K562 (cell line): ENCODE results near the gene AMZ2. TPM values are rescaled to one million over a fixed set of nuclear protein-coding genes. Genes with fewer than 3 reads are reported as not detected.

Experiments
- ATAC-seq: fragments of 200-7000 bp; cut with Tn5 transposase; 3 replicates; pipeline ENCODE4 v1.9.1; 2020; ENCODE audit warnings: moderate library complexity
- BruUV-seq: library from RNA; stranded (reverse); fragments of 400-500 nt; replicated peaks from 2 replicates; lab custom pipeline; 2021; lab: Mats Ljungman, UMichigan
- CTCF ChIA-PET: fragments of 300-600 bp; formaldehyde crosslinking; extraction: SDS; loops from one replicate; lab custom pipeline; 2021; ENCODE audit warnings: low intra/inter-chr PET ratio; lab: Yijun Ruan, JAX
- POLR2A ChIA-PET: fragments of 300-600, 350-650 bp; sonication (Branson Sonifier 250); formaldehyde crosslinking; extraction: SDS; loops from one replicate; lab custom pipeline; 2021; ENCODE audit warnings: antibody characterized with exemption, inconsistent platforms; lab: Yijun Ruan, JAX
- DNase-seq, 4 experiments: peaks; one replicate each; pipeline versions ENCODE4 v3.0.0 to v3.0.0-alpha.2; 2011 to 2018; ENCODE audit warnings: low spot score in 3 of 4, mixed read lengths in 3 of 4; ENCODE audit errors: extremely low read depth in 1 of 4
- FAIRE-seq: peaks from 2 replicates; lab custom pipeline; 2011; peaks lifted over from hg19 to GRCh38; lab: Jason Lieb, UNC
- H2AFZ ChIP-seq: 2 replicates; pipeline ENCODE4 v1.6.0; 2011; ENCODE audit warnings: low read depth, low read length, control low read depth, inconsistent platforms
- H3K27ac ChIP-seq: fragments of 200-600 bp; 3 replicates; pipeline ENCODE4 v1.8.0; 2011; ENCODE audit warnings: low read depth, mild to moderate bottlenecking, control low read depth, inconsistent platforms, low read length, moderate library complexity, mixed read lengths; ENCODE audit errors: extremely low read depth
- H3K27me3 ChIP-seq, 2 experiments: fragments of 300-600 bp in 1 of 2; 2 replicates in 1 of 2; 3 replicates in 1 of 2; pipeline versions ENCODE4 v1.6.0 to v1.8.0; 2011; ENCODE audit warnings: inconsistent platforms in 2 of 2, low read length in 2 of 2, mild to moderate bottlenecking in 1 of 2, mixed read lengths in 1 of 2, moderate library complexity in 1 of 2; ENCODE audit not compliant: control insufficient read depth in 2 of 2, insufficient read depth in 2 of 2
- H3K36me3 ChIP-seq: fragments of 300-600 bp; 3 replicates; pipeline ENCODE4 v1.8.0; 2011; ENCODE audit warnings: mild to moderate bottlenecking, low read length, inconsistent platforms; ENCODE audit not compliant: control insufficient read depth, insufficient read depth
- H3K4me1 ChIP-seq, 2 experiments: fragments of 200-600 bp in 1 of 2; replicated peaks in 1 of 2; 2 replicates in 1 of 2; 3 replicates in 1 of 2; pipeline versions ENCODE4 v1.5.1 to v1.8.0; 2011; ENCODE audit warnings: inconsistent platforms in 2 of 2, low read length in 2 of 2, mild to moderate bottlenecking in 1 of 2, mixed read lengths in 1 of 2, moderate library complexity in 1 of 2; ENCODE audit not compliant: control insufficient read depth in 2 of 2, insufficient read depth in 2 of 2
- H3K4me2 ChIP-seq: 2 replicates; pipeline ENCODE4 v1.6.1; 2011; ENCODE audit warnings: low read length, control low read depth, inconsistent platforms, mixed read lengths; ENCODE audit not compliant: insufficient read depth
- H3K4me3 ChIP-seq: fragments of 200-600 bp; sonication (generic), shearing (Covaris generic); 2 replicates; pipeline ENCODE4 v1.5.1; 2016; ENCODE audit warnings: control low read depth, inconsistent platforms
- H3K79me2 ChIP-seq: fragments of 200-600 bp; 3 replicates; pipeline ENCODE4 v1.8.0; 2011; ENCODE audit warnings: low read length, inconsistent platforms; ENCODE audit not compliant: control insufficient read depth, insufficient read depth
- H3K9ac ChIP-seq, 2 experiments: 2 replicates each; pipeline versions ENCODE4 v1.6.0 to v1.6.1; 2011; ENCODE audit warnings: low read depth in 2 of 2, low read length in 2 of 2, control low read depth in 1 of 2, inconsistent platforms in 1 of 2, mild to moderate bottlenecking in 1 of 2, mixed read lengths in 1 of 2; ENCODE audit not compliant: insufficient read depth in 1 of 2
- H3K9me1 ChIP-seq: one replicate; pipeline ENCODE4 v1.6.0; 2011; ENCODE audit warnings: inconsistent platforms, mild to moderate bottlenecking, low read length, moderate library complexity; ENCODE audit not compliant: control insufficient read depth, insufficient read depth
- H3K9me3 ChIP-seq: replicated peaks from 2 replicates; pipeline ENCODE4 v1.5.1; 2011; ENCODE audit warnings: low read depth, low read length, inconsistent platforms; ENCODE audit not compliant: control insufficient read depth, insufficient read depth
- H4K20me1 ChIP-seq: replicated peaks from 2 replicates; pipeline ENCODE4 v1.6.1; 2011; ENCODE audit warnings: low read length, inconsistent platforms, mixed read lengths; ENCODE audit not compliant: control insufficient read depth, insufficient read depth
- CHD2 ChIP-seq: IDR thresholded peaks from 2 replicates; pipeline ENCODE4 v1.6.1; 2011; ENCODE audit warnings: low read depth, low read length
- EP300 ChIP-seq: IDR thresholded peaks from 2 replicates; pipeline ENCODE4 v1.6.1; 2012; ENCODE audit warnings: low read length, improper control_type of control experiment
- ETV6 ChIP-seq, 3 experiments: fragments of 150-350 bp in 1 of 3; sonication (generic) in 1 of 3; formaldehyde crosslinking in 1 of 3; IDR thresholded peaks; 2 replicates each; pipeline versions ENCODE4 v1.6.1 to v1.8.0; 2014 to 2022; ENCODE audit warnings: borderline replicate concordance in 2 of 3, low read depth in 2 of 3, antibody characterized with exemption in 1 of 3, low read length in 1 of 3, mild to moderate bottlenecking in 1 of 3, missing genetic modification reagents in 1 of 3
- GATA2 ChIP-seq: sonication (generic); formaldehyde crosslinking; IDR thresholded peaks from 2 replicates; pipeline ENCODE4 v1.4.0; 2020; ENCODE audit warnings: mild to moderate bottlenecking, missing genetic modification reagents
- GTF2E2 ChIP-seq: fragments of 200-800 bp; sonication (Bioruptor generic); IDR thresholded peaks from 2 replicates; pipeline ENCODE4 v1.6.1; 2016; ENCODE audit warnings: missing genetic modification characterization, missing compliant biosample characterization
- IFI16 ChIP-seq: fragments of 250-450 bp; sonication (Bioruptor Pico); IDR thresholded peaks from 2 replicates; pipeline ENCODE4 v2.1.2; 2022; ENCODE audit warnings: mild to moderate bottlenecking, inconsistent platforms
- MAFG ChIP-seq: fragments of 450-650 bp; conservative IDR thresholded peaks from 2 replicates; pipeline ENCODE4 v1.6.1; 2016; ENCODE audit warnings: missing genetic modification characterization, missing compliant biosample characterization
- PHF8 ChIP-seq: fragments of 200-600 bp; sonication (generic); IDR thresholded peaks from 2 replicates; pipeline ENCODE4 v1.6.1; 2012; ENCODE audit warnings: mixed run types, mild to moderate bottlenecking, inconsistent platforms, low read length, moderate library complexity, borderline replicate concordance
- POLR2AphosphoS5 ChIP-seq: IDR thresholded peaks from 2 replicates; pipeline ENCODE4 v1.6.1; 2011; ENCODE audit warnings: mild to moderate bottlenecking, low read depth, low read length, moderate library complexity; ENCODE audit not compliant: control insufficient read depth, insufficient read depth
- SIN3B ChIP-seq: fragments of 450-650 bp; IDR thresholded peaks from 2 replicates; pipeline ENCODE4 v1.6.1; 2017; ENCODE audit warnings: low read depth, mild to moderate bottlenecking, moderate library complexity
- THRAP3 ChIP-seq: fragments of 450-650 bp; IDR thresholded peaks from 2 replicates; pipeline ENCODE4 v1.6.1; 2016; ENCODE audit warnings: mild to moderate bottlenecking, inconsistent platforms, borderline replicate concordance
- ZNF239 ChIP-seq: fragments of 250-450 bp; sonication (Bioruptor Pico); IDR thresholded peaks from 2 replicates; pipeline ENCODE4 v1.4.0; 2020; ENCODE audit warnings: mild to moderate bottlenecking
- ZNF668 ChIP-seq: fragments of 250-450 bp; sonication (Bioruptor Pico); IDR thresholded peaks from 2 replicates; pipeline ENCODE4 v1.8.0; 2022; ENCODE audit warnings: mild to moderate bottlenecking, inconsistent platforms
- WGBS: fragments of 100-300 bp; shearing (Covaris generic); methylation state at CpG from one replicate; pipeline ENCODE4 v1.1.6; 2016; ENCODE audit warnings: low coverage, mixed read lengths; ENCODE audit not compliant: insufficient coverage; ENCODE audit errors: missing lambda C conversion rate; 5-methylcytosine and 5-hydroxymethylcytosine counted together
- in situ Hi-C: fragments of 300-500 bp; cut with MboI; formaldehyde crosslinking; loops from 4 replicates; pipeline ENCODE4 v1.15.0; 2018; ENCODE audit warnings: inconsistent platforms, mixed read lengths
- intact Hi-C: fragments of 100-400 bp; cut with micrococcal nuclease; formaldehyde crosslinking; loops from 2 replicates; pipeline ENCODE4 v1.14.2; 2022
- polyA plus RNA-seq, 8 experiments: library from polyadenylated mRNA; depleted of rRNA in 4 of 8; stranded (reverse) in 5 of 8; unstranded in 3 of 8; fragments of >200 nt; fragmentation: Nextera tagmentation in 2 of 8; fragmentation: Illumina TruSeq in 1 of 8; extraction: Ambion mirVana in 2 of 8; extraction: Trizol in 1 of 8; gene quantifications; 2 replicates each; pipeline versions ENCODE4 v1.2.1 to v1.2.3, GENCODE V29; 2011 to 2014; ENCODE audit warnings: inconsistent platforms in 1 of 8, missing spikeins in 1 of 8
- total RNA-seq, 7 experiments: library from RNA; depleted of rRNA in 6 of 7; stranded (reverse); fragments of >200 nt in 6 of 7; fragmentation: Illumina TruSeq in 2 of 7; extraction: Trizol in 2 of 7; gene quantifications; 2 replicates each; pipeline versions ENCODE4 v1.2.1 to v1.2.3, GENCODE V29; 2011 to 2021; ENCODE audit warnings: low replicate concordance in 1 of 7

AMZ2 gene
- total and polyA plus RNA-seq, 9 of the 15 experiments (the other 6 are each of a cell fraction or from before 2014, with no cell fraction given): 22.6 to 92.2 (median 52.6) TPM

DNA sequence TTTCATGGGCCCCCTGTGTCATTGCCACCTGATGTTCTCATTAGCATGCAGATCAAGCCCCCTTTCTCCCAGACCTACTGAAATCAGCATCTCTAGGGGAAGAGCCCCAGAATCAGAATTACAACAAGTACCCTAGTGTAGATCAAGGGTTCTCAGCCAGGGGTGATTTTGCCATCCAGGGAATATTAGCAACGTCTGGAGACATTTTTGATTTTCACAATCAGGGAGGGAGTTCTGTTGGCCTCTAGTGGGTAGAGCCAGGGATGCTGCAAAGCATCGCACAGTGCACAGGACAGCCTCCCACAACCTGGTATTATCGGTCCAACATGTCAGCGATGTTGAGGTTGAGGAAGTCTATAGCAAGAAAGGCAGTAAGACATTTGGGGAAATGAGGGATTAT is 7.3 kb downstream of the AMZ2 start:
- ATAC-seq: no peak
- WGBS: 57% methylated on average over 4 of the region's 4 CpGs
- no peak for DNase-seq
- Histone ChIP-seq H3K9ac (no peak overlapping the region), H3K27ac (no peak overlapping the region), H3K4me1 (peaks cover 0 to 13% of the 10 kb centered on the region in 2 experiments; a peak in 3 of 5 replicates), H3K9me3 (no peaks in the 10 kb centered on the region), H3K36me3 (peaks cover 8% of the 10 kb centered on the region; the same call in 1 of the 3 replicates), H3K27me3 (no peaks in the 10 kb centered on the region), H3K4me3 (no peak overlapping the region), H4K20me1 (no peaks in the 10 kb centered on the region), H2AFZ (no peak overlapping the region), H3K9me1 (no peaks in the 10 kb centered on the region), H3K79me2 (no peaks in the 10 kb centered on the region), H3K4me2 (no peak overlapping the region)
- FAIRE-seq: no peak
- in situ Hi-C loops (loop anchor here (25.0 kb wide), 1 partner anchor 507 kb away; no protein-coding TSS in a partner anchor), intact Hi-C loops (no loop called here)
- BruUV-seq: no TSS peak
- POLR2A ChIA-PET: no interaction called here
- TF ChIP-seq ZNF239 (no peak), GTF2E2 (tag) (0 out of 2 replicates have a peak, but pooled peaks have one; percentile 56), IFI16 (CRISPR knock-in tag) (no peak)
- TF ChIP-seq, all 486 proteins: peak for 1
- CTCF ChIA-PET: no interaction called here

DNA sequence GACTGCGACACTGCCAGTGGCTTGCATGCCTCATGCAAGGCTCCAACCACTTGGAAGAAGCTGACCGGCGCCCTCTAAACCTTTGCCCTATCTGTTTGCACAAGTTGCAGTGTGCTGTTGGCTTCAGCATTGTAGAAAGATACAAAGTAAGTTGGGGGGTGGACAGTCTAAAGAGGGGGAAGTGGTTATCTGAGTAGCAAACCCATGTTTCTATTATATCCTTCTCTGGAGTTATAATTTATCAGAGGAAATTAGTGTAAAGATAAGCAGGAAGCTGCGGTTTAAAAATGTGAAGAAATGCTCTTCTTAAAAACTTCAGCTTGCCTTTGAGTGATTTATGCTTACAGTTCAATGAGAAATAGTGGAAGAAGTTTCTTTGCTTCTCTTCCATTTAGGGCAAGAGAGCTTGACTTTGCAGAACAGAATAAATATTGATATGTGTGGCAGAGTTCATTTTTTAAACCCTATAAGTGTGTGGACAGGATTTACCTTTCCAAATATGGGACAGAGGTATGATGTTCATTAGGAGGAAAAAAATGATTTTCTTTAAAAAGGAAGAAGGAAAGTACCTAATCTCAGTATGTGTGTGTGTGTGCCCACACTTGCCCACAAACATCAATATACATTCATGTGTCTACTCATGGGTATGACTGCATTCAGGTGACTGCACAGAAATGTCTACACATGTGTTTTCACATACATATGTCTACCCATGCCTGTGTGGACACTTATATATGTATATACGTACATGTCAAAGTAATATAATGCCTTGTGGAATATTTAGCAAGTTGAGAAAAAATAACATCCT is 8.1 kb downstream of the AMZ2 start:
- in situ Hi-C loops: loop anchor here (25.0 kb wide), 1 partner anchor 506 kb away; no protein-coding TSS in a partner anchor
- H3K4me1 ChIP-seq: peaks cover 0 to 13% of the 10 kb centered on the region in 2 experiments; a peak in 3 of 5 replicates
- TF ChIP-seq SIN3B (no peak), MAFG (no peak), THRAP3 (no peak), PHF8 (no peak), POLR2AphosphoS5 (no peak), EP300 (peak; percentile 27; the same call in 1 of the 2 replicates), GATA2 (CRISPR knock-in tag) (0 out of 2 replicates have a peak, but pooled peaks have one; percentile 14), CHD2 (no peak), ETV6 (IDR thresholded peaks at IDR 0.05; ENCODE audit: borderline replicate concordance in 1 of 2, low read depth in 2 of 2, low read length in 1 of 2) (peak in 1 of 2 experiments; percentile 37; a peak in 1 of 4 replicates), ETV6 (CRISPR knock-in tag; IDR thresholded peaks at IDR 0.05; ENCODE audit: borderline replicate concordance) (no peak), ZNF668 (no peak)

More for the DNA sequence above, 8.1 kb downstream of the AMZ2 start:
- no peak overlapping the region for H3K4me3 ChIP-seq
- no peak overlapping the region for H3K4me2 ChIP-seq
- peaks cover 8% of the 10 kb centered on the region; the same call in 1 of the 3 replicates for H3K36me3 ChIP-seq
- ChIA-PET POLR2A (interaction anchor here (0.6 kb wide), 1 partner anchor 188 kb away, joined by 3 read pairs; no protein-coding TSS in a partner anchor), CTCF (no interaction called here)
- H3K27ac ChIP-seq: peak overlapping the region; percentile 3; the same call in 1 of the 3 replicates
- H3K27me3 ChIP-seq: no peaks in the 10 kb centered on the region
- H3K9ac ChIP-seq: no peak overlapping the region
- peak in 2 of 4 experiments; percentile 54 to 64 for DNase-seq
- intact Hi-C loops: no loop called here
- H4K20me1 ChIP-seq: no peaks in the 10 kb centered on the region
- H2AFZ ChIP-seq: no peak overlapping the region
- peak; percentile 81 for ATAC-seq
- no peaks in the 10 kb centered on the region for H3K79me2 ChIP-seq
- H3K9me3 ChIP-seq: no peaks in the 10 kb centered on the region
- 21% methylated on average over 5 of the region's 5 CpGs for WGBS
- H3K9me1 ChIP-seq: no peaks in the 10 kb centered on the region
- no TSS peak for BruUV-seq
- FAIRE-seq: peak; percentile 70
